A549 (cell line): ENCODE data around the gene CIROP.

Source experiments
- CEBPB ChIP-seq, 2 experiments: fragments of >200 bp in 1 of 2; sonication (Bioruptor Twin) in 1 of 2; formaldehyde crosslinking in 1 of 2; IDR thresholded peaks; 2 replicates each; pipeline ENCODE4 v1.6.1; 2012 to 2016
- EP300 ChIP-seq, 2 experiments: fragments of >200 bp; sonication (Bioruptor Twin); formaldehyde crosslinking; IDR thresholded peaks; 2 replicates in 1 of 2; 3 replicates in 1 of 2; pipeline ENCODE4 v1.6.1; 2016 to 2017
- POLR2A ChIP-seq: IDR thresholded peaks from 2 replicates; pipeline ENCODE4 v1.6.1; 2012; ENCODE audit warnings: mild to moderate bottlenecking, low read length
- POLR2AphosphoS2 ChIP-seq: conservative IDR thresholded peaks from 2 replicates; pipeline ENCODE4 v1.6.1; 2012; ENCODE audit warnings: low read length, improper control_type of control experiment, inconsistent platforms
- SREBF2 ChIP-seq: fragments of 450-650 bp; IDR thresholded peaks from 2 replicates; pipeline ENCODE4 v1.6.1; 2014; ENCODE audit warnings: mild to moderate bottlenecking, moderate library complexity
- TF ChIP-seq, protein P1 (sequence below): fragments of 150-350 bp; IDR thresholded peaks from 2 replicates; pipeline ENCODE4 v1.6.1; 2014; ENCODE audit warnings: low read depth, mild to moderate bottlenecking, low read length
- TF ChIP-seq, protein P2 (sequence below): fragments of >200 bp; sonication (Bioruptor Twin); formaldehyde crosslinking; IDR thresholded peaks from 3 replicates; pipeline ENCODE4 v1.5.1; 2016
- TF ChIP-seq, protein P3 (sequence below): fragments of 450-650 bp; IDR thresholded peaks from 2 replicates; pipeline ENCODE4 v1.6.1; 2014; ENCODE audit warnings: antibody characterized with exemption
- TF ChIP-seq, protein P4 (sequence below): fragments of 200-600 bp; sonication (generic); IDR thresholded peaks from 2 replicates; pipeline ENCODE4 v1.6.1; 2016; ENCODE audit warnings: antibody characterized with exemption, mild to moderate bottlenecking, moderate library complexity

DNA sequence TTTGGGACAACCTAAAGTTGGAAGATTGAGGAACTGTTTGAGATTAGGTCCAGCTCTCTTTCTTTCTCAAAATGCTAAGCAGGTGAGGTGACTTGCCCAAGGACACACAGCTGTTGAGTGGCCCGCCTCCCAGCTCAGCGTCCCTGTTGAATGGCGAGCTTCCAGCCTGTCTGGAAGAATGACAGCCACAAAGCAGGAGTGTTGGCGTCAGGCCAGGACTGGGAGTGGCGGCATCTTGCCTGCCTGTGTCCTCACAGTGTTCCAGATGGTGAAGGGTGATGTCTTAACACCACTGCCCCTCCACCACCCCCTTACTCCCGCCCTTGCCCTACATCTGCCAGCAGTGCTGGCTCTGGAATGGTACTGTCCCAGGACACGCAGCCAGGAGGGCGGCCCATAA lies 18.6 kb upstream of the CIROP start:
- TF ChIP-seq, protein P1, sequence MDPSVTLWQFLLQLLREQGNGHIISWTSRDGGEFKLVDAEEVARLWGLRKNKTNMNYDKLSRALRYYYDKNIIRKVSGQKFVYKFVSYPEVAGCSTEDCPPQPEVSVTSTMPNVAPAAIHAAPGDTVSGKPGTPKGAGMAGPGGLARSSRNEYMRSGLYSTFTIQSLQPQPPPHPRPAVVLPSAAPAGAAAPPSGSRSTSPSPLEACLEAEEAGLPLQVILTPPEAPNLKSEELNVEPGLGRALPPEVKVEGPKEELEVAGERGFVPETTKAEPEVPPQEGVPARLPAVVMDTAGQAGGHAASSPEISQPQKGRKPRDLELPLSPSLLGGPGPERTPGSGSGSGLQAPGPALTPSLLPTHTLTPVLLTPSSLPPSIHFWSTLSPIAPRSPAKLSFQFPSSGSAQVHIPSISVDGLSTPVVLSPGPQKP = no peak
- TF ChIP-seq SREBF2 (no peak), EP300 (IDR thresholded peaks at IDR 0.05) (no peak), POLR2AphosphoS2 (no peak), POLR2A (no peak), CEBPB (IDR thresholded peaks at IDR 0.05) (no peak)
- TF ChIP-seq, protein P2, sequence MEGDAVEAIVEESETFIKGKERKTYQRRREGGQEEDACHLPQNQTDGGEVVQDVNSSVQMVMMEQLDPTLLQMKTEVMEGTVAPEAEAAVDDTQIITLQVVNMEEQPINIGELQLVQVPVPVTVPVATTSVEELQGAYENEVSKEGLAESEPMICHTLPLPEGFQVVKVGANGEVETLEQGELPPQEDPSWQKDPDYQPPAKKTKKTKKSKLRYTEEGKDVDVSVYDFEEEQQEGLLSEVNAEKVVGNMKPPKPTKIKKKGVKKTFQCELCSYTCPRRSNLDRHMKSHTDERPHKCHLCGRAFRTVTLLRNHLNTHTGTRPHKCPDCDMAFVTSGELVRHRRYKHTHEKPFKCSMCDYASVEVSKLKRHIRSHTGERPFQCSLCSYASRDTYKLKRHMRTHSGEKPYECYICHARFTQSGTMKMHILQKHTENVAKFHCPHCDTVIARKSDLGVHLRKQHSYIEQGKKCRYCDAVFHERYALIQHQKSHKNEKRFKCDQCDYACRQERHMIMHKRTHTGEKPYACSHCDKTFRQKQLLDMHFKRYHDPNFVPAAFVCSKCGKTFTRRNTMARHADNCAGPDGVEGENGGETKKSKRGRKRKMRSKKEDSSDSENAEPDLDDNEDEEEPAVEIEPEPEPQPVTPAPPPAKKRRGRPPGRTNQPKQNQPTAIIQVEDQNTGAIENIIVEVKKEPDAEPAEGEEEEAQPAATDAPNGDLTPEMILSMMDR = no peak
- TF ChIP-seq, protein P3, sequence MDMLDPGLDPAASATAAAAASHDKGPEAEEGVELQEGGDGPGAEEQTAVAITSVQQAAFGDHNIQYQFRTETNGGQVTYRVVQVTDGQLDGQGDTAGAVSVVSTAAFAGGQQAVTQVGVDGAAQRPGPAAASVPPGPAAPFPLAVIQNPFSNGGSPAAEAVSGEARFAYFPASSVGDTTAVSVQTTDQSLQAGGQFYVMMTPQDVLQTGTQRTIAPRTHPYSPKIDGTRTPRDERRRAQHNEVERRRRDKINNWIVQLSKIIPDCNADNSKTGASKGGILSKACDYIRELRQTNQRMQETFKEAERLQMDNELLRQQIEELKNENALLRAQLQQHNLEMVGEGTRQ = no peak
- TF ChIP-seq, protein P4, sequence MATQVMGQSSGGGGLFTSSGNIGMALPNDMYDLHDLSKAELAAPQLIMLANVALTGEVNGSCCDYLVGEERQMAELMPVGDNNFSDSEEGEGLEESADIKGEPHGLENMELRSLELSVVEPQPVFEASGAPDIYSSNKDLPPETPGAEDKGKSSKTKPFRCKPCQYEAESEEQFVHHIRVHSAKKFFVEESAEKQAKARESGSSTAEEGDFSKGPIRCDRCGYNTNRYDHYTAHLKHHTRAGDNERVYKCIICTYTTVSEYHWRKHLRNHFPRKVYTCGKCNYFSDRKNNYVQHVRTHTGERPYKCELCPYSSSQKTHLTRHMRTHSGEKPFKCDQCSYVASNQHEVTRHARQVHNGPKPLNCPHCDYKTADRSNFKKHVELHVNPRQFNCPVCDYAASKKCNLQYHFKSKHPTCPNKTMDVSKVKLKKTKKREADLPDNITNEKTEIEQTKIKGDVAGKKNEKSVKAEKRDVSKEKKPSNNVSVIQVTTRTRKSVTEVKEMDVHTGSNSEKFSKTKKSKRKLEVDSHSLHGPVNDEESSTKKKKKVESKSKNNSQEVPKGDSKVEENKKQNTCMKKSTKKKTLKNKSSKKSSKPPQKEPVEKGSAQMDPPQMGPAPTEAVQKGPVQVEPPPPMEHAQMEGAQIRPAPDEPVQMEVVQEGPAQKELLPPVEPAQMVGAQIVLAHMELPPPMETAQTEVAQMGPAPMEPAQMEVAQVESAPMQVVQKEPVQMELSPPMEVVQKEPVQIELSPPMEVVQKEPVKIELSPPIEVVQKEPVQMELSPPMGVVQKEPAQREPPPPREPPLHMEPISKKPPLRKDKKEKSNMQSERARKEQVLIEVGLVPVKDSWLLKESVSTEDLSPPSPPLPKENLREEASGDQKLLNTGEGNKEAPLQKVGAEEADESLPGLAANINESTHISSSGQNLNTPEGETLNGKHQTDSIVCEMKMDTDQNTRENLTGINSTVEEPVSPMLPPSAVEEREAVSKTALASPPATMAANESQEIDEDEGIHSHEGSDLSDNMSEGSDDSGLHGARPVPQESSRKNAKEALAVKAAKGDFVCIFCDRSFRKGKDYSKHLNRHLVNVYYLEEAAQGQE = no peak
